Measurements from ENCODE around the gene CLCNKB.
A peak's percentile ranks its signal among the peaks of the same experiment; 100 is the strongest.

DNA sequence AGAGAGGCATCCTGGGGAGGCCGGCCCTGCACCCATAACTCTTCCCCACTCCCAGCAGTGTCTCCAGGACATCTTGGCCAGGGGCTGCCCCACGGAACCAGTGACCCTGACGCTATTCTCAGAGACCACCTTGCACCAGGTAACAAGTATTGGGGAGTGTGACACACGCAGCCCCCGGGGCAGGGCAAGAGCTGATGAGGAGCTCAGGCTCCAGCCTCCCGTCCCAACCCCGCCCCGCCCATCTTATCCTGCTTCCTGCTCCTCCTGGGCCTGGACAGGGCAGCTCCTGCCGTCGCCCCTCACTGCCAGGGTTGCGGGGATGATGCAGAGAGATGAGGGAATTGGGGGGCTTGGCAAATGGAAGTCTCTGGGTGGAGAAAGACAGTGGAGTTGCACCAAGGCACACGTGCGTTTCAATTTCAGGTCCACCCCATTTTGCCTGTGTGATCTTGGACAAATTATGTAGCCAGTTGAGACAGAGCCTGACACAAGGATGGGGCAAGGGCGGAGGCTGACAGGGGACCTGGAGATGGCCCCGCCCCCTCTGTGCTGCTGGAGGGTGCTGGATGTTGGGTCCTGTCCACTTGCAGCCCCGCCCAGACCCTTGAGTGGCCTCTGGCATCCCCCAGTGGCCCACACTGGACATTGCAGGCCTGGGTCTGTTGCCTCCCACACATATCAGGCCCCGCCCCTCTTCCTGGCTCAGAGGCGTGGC lies 11.0 kb upstream of the CLCNKB start:
- TF ChIP-seq, protein P1, sequence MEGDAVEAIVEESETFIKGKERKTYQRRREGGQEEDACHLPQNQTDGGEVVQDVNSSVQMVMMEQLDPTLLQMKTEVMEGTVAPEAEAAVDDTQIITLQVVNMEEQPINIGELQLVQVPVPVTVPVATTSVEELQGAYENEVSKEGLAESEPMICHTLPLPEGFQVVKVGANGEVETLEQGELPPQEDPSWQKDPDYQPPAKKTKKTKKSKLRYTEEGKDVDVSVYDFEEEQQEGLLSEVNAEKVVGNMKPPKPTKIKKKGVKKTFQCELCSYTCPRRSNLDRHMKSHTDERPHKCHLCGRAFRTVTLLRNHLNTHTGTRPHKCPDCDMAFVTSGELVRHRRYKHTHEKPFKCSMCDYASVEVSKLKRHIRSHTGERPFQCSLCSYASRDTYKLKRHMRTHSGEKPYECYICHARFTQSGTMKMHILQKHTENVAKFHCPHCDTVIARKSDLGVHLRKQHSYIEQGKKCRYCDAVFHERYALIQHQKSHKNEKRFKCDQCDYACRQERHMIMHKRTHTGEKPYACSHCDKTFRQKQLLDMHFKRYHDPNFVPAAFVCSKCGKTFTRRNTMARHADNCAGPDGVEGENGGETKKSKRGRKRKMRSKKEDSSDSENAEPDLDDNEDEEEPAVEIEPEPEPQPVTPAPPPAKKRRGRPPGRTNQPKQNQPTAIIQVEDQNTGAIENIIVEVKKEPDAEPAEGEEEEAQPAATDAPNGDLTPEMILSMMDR (IDR thresholded peaks at IDR 0.05): peak; percentile 89
- no peak for TF ChIP-seq ZFX (IDR thresholded peaks at IDR 0.05; ENCODE audit: borderline replicate concordance)
